LNCaP clone FGC (cell line): ENCODE results near the gene MYH10.

ENCODE experiments used
- DNase-seq: peaks from one replicate; pipeline ENCODE4 v3.0.0-alpha.2; 2011; ENCODE audit warnings: low read depth
- H3K4me3 ChIP-seq: 2 replicates; pipeline ENCODE4 v1.5.1; 2011; ENCODE audit warnings: mild to moderate bottlenecking, low read depth, low read length, control low read depth
- CTCF ChIP-seq: IDR thresholded peaks from 2 replicates; pipeline ENCODE4 v1.5.1; 2012; ENCODE audit warnings: mild to moderate bottlenecking; ENCODE audit not compliant: control insufficient read depth, insufficient read depth; ENCODE audit errors: extremely low read depth

The MYH10 gene

GRCh38 chr17:8563981-8564602 is 66.4 kb downstream of the MYH10 start:
- H3K4me3 ChIP-seq = no peak overlapping the region
- DNase-seq = no peak
- no peak for TF ChIP-seq CTCF

DNA sequence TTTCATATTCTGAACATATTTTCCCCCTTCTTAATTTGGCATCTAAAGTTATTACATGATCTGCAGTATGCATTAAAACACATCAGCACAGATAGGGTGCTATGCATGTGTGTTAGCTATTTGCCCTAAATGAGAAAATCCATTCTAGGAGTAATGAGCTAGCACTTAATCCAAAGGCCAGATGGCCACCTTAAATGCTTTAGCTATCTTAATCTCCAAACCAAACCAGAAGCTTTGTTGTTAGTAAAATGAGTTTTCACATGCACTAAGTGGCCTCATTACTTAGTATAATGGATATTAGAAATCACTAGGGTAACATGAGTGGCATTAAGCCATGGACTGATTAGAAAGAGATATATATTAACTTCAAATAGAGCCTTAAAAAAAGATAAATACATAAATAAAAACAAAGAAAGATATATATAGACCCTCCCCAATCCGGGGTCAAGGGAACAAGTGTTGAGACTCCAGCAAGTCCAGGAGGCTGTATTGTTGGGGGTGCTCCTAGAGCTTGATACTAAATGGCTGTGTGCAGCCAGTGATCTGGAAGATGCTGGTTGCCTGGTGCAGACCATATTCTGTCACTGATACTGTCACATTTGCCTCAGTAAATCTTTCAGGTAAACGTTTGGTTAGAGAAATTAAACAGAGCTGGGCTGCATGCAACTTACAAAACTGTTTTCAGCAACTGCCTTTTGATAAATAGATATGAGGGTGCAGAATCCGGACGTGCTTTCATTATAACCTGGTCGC is 67.3 kb downstream of the MYH10 start:
- no peak overlapping the region for H3K4me3 ChIP-seq
- no peak for TF ChIP-seq CTCF
- no peak for DNase-seq

DNA sequence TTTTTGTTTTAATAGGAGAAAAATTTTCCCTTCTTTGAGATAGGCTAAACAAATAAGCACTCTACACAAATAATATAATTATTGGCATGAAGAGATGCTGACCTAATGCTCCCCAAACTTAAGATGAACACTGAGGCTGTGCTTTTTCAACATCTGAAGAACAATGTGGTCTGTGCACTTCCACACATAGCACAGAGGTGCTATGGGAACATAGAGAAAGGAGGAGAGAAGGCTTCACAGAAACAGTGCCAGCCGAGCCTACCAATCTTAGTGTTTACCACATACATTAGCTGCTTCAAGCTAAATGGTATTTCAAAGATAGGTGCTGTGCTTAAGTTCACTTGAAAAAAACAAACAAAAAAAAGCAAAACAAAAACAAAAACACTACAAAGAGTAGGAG is 72.4 kb downstream of the MYH10 start:
- DNase-seq = peak; percentile 47
- no peak for TF ChIP-seq CTCF
- no peak overlapping the region for H3K4me3 ChIP-seq

DNA sequence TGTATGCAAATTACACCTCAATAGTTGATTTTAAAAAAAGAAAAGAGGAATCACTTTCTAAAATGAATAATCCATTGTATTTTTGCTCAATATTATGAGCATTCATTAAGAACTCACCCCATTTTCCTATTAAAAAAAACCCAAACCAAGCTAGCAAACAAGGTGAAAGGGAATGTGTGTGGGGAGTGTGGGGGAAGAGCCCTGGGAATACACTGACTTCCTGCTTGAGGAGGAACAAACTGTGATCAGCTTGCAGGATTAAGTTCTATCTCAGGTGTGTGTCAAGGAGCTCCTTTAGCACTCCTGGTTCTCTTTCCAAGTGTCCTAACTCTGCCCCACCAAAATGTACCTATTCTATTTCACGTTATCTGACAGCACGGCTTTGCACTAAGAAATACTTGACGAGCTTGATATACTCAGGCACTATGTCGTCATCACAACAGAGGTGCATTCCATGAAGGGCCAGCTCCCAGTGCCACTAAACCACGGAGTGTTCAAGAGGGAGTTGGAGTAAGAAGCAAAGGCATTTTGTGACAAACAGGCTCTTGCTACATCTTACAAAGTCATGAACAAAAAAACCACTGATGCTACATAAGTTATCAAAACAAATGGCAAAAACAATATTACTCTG is 73.2 kb downstream of the MYH10 start:
- DNase-seq = no peak
- no peak overlapping the region for H3K4me3 ChIP-seq

GRCh38 chr17:8556074-8556473 is 74.5 kb downstream of the MYH10 start:
- no peak for TF ChIP-seq CTCF
- no peak for DNase-seq
- H3K4me3 ChIP-seq = no peak overlapping the region

More for the DNA sequence above, 73.2 kb downstream of the MYH10 start:
- no peak for TF ChIP-seq CTCF

DNA sequence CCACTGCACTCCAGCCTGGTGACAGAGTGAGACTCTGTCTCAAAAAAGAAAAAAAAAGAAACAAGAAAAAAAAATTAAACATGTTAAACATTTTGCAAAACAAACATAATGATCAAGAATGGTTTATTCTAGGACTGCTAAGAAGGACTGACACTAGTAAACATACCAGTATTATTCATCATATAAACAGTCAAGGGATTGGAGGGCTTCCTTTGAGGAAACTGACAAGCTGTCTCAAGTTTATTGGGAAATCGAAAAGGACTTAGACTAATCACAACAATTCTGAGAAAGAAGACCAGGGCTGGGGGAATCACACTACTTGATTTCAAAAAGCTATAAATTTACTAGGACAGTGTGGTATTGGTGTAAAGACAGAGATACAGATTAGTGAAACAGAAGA is 75.5 kb downstream of the MYH10 start:
- DNase-seq = no peak
- no peak for TF ChIP-seq CTCF
- no peak overlapping the region for H3K4me3 ChIP-seq
